Spleen (tissue), 11 donors: Measurements from ENCODE around the gene BRAT1. TPM values are rescaled to one million over a fixed set of nuclear protein-coding genes. Genes with fewer than 3 reads are reported as not detected.

Source experiments
- DNase-seq: peaks from one replicate; pipeline ENCODE4 v3.0.0-alpha.2; 2020
- H3K27ac ChIP-seq, 8 donors: fragments of 200-600 bp; sonication (generic) in 7 of 8; 1 replicate in 4 of 8; 2 replicates in 4 of 8; pipeline versions ENCODE4 v1.5.0 to v1.8.0; 2016 to 2021; ENCODE audit warnings: inconsistent platforms in 4 of 8, mild to moderate bottlenecking in 4 of 8, moderate library complexity in 1 of 8
- H3K27me3 ChIP-seq, 7 donors: fragments of 200-600 bp; sonication (generic) in 6 of 7; replicated peaks in 1 of 7; 1 replicate in 4 of 7; 2 replicates in 3 of 7; pipeline versions ENCODE4 v1.5.0 to v1.8.0; 2016 to 2021; ENCODE audit warnings: inconsistent platforms in 3 of 7, mild to moderate bottlenecking in 1 of 7
- H3K36me3 ChIP-seq, 6 donors: fragments of 200-600 bp; sonication (generic) in 5 of 6; 1 replicate in 4 of 6; 2 replicates in 2 of 6; pipeline versions ENCODE4 v1.5.0 to v1.8.0; 2016 to 2021; ENCODE audit warnings: inconsistent platforms in 2 of 6
- H3K4me1 ChIP-seq, 6 donors: fragments of 200-600 bp; sonication (generic) in 5 of 6; 1 replicate in 3 of 6; 2 replicates in 3 of 6; pipeline versions ENCODE4 v1.5.0 to v1.8.0; 2016 to 2021; ENCODE audit warnings: inconsistent platforms in 3 of 6
- H3K4me3 ChIP-seq, 8 donors: fragments of 200-600 bp; sonication (generic) in 7 of 8; 1 replicate in 4 of 8; 2 replicates in 4 of 8; pipeline versions ENCODE4 v1.5.0 to v1.8.0; 2016 to 2021; ENCODE audit warnings: inconsistent platforms in 4 of 8, mild to moderate bottlenecking in 4 of 8, moderate library complexity in 2 of 8
- H3K9me3 ChIP-seq, 8 donors: fragments of 200-600 bp; sonication (generic) in 7 of 8; 1 replicate in 4 of 8; 2 replicates in 4 of 8; pipeline versions ENCODE4 v1.5.0 to v1.8.0; 2016 to 2021; ENCODE audit warnings: inconsistent platforms in 4 of 8
- CTCF ChIP-seq, 11 experiments: fragments of 200-600 bp in 7 of 11; fragments of 450-650 bp in 4 of 11; sonication (generic) in 4 of 11; IDR thresholded peaks in 8 of 11; conservative IDR thresholded peaks in 3 of 11; 1 replicate in 7 of 11; 2 replicates in 4 of 11; pipeline versions ENCODE4 v1.4.0 to v1.8.0; 2016 to 2021; ENCODE audit warnings: antibody characterized with exemption in 11 of 11, inconsistent platforms in 4 of 11, mild to moderate bottlenecking in 1 of 11
- POLR2A ChIP-seq, 3 donors: fragments of 450-650 bp; IDR thresholded peaks; one replicate each; pipeline ENCODE4 v1.5.1; 2017; ENCODE audit warnings: antibody characterized with exemption in 3 of 3, mild to moderate bottlenecking in 1 of 3
- POLR2AphosphoS5 ChIP-seq, 3 donors: sonication (generic); formaldehyde crosslinking; IDR thresholded peaks; one replicate each; pipeline ENCODE4 v1.5.1; 2017; ENCODE audit warnings: antibody characterized with exemption in 3 of 3
- WGBS, 5 donors: extraction: QIAGEN DNeasy Blood & Tissue Kit in 3 of 5; methylation state at CpG; one replicate each; pipeline versions ENCODE4 v1.1.5 to v1.1.7; 2013 to 2018; 5-methylcytosine and 5-hydroxymethylcytosine counted together
- intact Hi-C: fragments of 100-400 bp; cut with DNase I; formaldehyde crosslinking; loops from one replicate; pipeline ENCODE4 v1.15.0; 2023; ENCODE audit warnings: low total_unique reads
- polyA plus RNA-seq, 3 donors: library from polyadenylated mRNA; stranded (reverse); fragments of 200-250 nt; gene quantifications; one replicate each; pipeline ENCODE4 v1.2.1, GENCODE V29; 2013
- total RNA-seq, 7 donors: library from RNA; depleted of rRNA in 3 of 7; stranded (reverse); fragments of >200 nt in 3 of 7; fragmentation: NEBNext Ultra II Directional in 4 of 7; extraction: Animal tissue kit (Norgen Biotek cat#: 25700) in 4 of 7; gene quantifications; one replicate each; pipeline versions ENCODE4 v1.1.0 to v1.2.1, GENCODE V29; 2016 to 2021
- donor health status: healthy with polysubstance abuse.
- donor health status: DM: no; HTN: no; CAD: no; lungs with moderate emphysema.
- donor health status: DM: no; HTN: no; CAD: no.
- donor health status: Bipolar disorder and iron deficiency.
- donor health status: healthy.
- donor health status: DM: no; HTN: no; CAD: no.
- donor health status: DM: yes; HTN: yes; CAD: no.

The BRAT1 gene
- total and polyA plus RNA-seq, 10 donors: 25.3 to 50.9 (median 33.4) TPM

- no peak overlapping the region for H3K27ac ChIP-seq
- no peak for DNase-seq
- H3K36me3 ChIP-seq: peaks cover 0 to 41% (median 7%) of the 10 kb centered on the region in 6 donors
- no peaks in the 10 kb centered on the region for H3K9me3 ChIP-seq
- 78 to 94% (median 85%) methylated on average over 16 of the region's 16 CpGs for WGBS, 5 donors
- no peaks in the 10 kb centered on the region for H3K27me3 ChIP-seq
- H3K4me1 ChIP-seq: peaks cover 0 to 33% (median 19%) of the 10 kb centered on the region in 6 donors
- intact Hi-C loops: loop anchor here (10.0 kb wide), 1 partner anchor 95 kb away; the partner anchor contains the start of gene GRIFIN
- TF ChIP-seq POLR2A (IDR thresholded peaks at IDR 0.05) (no peak), CTCF (IDR thresholded peaks at IDR 0.05 in 8 of 11, conservative IDR thresholded peaks at IDR 0.05 in 3 of 11) (no peak), POLR2AphosphoS5 (IDR thresholded peaks at IDR 0.05) (no peak)
- H3K4me3 ChIP-seq: no peak overlapping the region
Measured at GRCh38 chr7:2570021-2570420, 14.7 kb upstream of the BRAT1 start.

GRCh38 chr7:2569421-2569820 lies 14.1 kb upstream of the BRAT1 start:
- no peak for TF ChIP-seq CTCF (IDR thresholded peaks at IDR 0.05 in 8 of 11, conservative IDR thresholded peaks at IDR 0.05 in 3 of 11)
- TF ChIP-seq POLR2AphosphoS5 (IDR thresholded peaks at IDR 0.05): no peak
- TF ChIP-seq POLR2A (IDR thresholded peaks at IDR 0.05): no peak
- DNase-seq: peak; percentile 63
- Histone ChIP-seq H3K4me1 (peaks cover 0 to 37% (median 19%) of the 10 kb centered on the region in 6 donors), H3K36me3 (peaks cover 0 to 36% (median 7%) of the 10 kb centered on the region in 6 donors), H3K27me3 (no peaks in the 10 kb centered on the region), H3K9me3 (no peaks in the 10 kb centered on the region), H3K4me3 (no peak overlapping the region), H3K27ac (no peak overlapping the region)
- WGBS, 5 donors: 88 to 94% (median 90%) methylated on average over 11 to 14 of the region's 14 CpGs
- intact Hi-C loops: no loop called here

GRCh38 chr7:2568521-2569223 lies 13.3 kb upstream of the BRAT1 start:
- no peak for DNase-seq
- H3K36me3 ChIP-seq: peaks cover 0 to 29% (median 4%) of the 10 kb centered on the region in 6 donors
- no peak overlapping the region for H3K27ac ChIP-seq
- no peaks in the 10 kb centered on the region for H3K9me3 ChIP-seq
- peaks cover 0 to 37% (median 19%) of the 10 kb centered on the region in 6 donors for H3K4me1 ChIP-seq
- intact Hi-C loops: no loop called here
- no peak overlapping the region for H3K4me3 ChIP-seq
- TF ChIP-seq CTCF (IDR thresholded peaks at IDR 0.05 in 8 of 11, conservative IDR thresholded peaks at IDR 0.05 in 3 of 11): no peak
- no peak for TF ChIP-seq POLR2AphosphoS5 (IDR thresholded peaks at IDR 0.05)
- TF ChIP-seq POLR2A (IDR thresholded peaks at IDR 0.05): no peak
- no peaks in the 10 kb centered on the region for H3K27me3 ChIP-seq
- WGBS, 5 donors: 93 to 95% (median 95%) methylated on average over 24 of the region's 24 CpGs

GRCh38 chr7:2567679-2568278 lies 12.5 kb upstream of the BRAT1 start:
- intact Hi-C loops: no loop called here
- H3K4me1 ChIP-seq: peaks cover 0 to 37% (median 19%) of the 10 kb centered on the region in 6 donors
- H3K27ac ChIP-seq: no peak overlapping the region
- peaks cover 0 to 20% (median 3%) of the 10 kb centered on the region in 6 donors for H3K36me3 ChIP-seq
- H3K4me3 ChIP-seq: no peak overlapping the region
- no peaks in the 10 kb centered on the region for H3K9me3 ChIP-seq
- WGBS, 5 donors: 28 to 53% (median 34%) methylated on average over 13 to 16 of the region's 16 CpGs
- DNase-seq: no peak
- TF ChIP-seq POLR2AphosphoS5 (IDR thresholded peaks at IDR 0.05): no peak
- TF ChIP-seq CTCF (IDR thresholded peaks at IDR 0.05 in 8 of 11, conservative IDR thresholded peaks at IDR 0.05 in 3 of 11): peak in 9 of 11 experiments; percentile 4 to 54 (median 43)
- no peaks in the 10 kb centered on the region for H3K27me3 ChIP-seq
